ENCODE results near the gene KRT79.
A peak's percentile ranks its signal among the peaks of the same experiment; 100 is the strongest.

KRT79 gene

DNA sequence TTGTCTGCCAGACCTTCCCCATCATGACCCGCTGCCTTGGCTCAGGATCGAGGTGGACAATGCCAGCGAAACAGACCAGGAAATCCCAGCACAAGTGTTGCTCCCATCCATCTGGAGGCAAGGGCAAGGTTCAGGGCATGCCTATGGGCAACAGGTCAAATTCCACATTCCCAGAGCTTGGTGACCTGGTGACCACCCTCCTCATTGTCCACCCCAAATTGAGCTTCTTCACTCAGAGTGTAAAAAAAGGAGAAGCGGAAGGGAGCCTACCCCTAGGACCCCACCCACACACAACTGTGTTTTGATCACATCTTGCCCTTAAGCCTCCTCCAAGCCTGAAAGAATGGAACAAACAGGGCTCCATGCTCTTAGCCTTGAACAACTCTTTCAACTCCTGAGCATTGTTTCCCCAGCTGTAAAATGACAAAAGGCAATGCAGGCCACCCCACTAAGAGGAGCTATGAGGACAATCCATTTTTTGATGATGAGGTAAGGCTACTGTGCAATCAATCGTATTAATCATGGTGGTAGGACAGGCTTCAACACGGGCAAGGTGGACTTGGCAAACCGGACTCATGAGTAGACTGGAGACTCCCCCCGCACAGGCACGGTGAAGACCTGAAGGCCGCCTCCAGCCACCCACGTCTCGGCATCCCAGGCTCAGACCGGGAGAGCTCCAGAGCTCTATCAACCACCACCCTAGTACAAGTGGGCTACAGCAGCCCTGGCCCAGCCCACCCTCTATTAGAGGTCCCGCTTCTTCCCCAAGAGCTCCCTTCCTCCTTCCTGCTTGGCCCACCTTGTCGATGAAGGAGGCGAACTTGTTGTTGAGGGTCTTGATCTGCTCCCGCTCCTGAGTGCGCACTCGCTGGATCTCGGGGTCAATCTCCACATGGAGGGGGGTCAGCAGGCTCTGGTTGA is 866 bp downstream of the KRT79 start:
- no peak for DNase-seq

DNA sequence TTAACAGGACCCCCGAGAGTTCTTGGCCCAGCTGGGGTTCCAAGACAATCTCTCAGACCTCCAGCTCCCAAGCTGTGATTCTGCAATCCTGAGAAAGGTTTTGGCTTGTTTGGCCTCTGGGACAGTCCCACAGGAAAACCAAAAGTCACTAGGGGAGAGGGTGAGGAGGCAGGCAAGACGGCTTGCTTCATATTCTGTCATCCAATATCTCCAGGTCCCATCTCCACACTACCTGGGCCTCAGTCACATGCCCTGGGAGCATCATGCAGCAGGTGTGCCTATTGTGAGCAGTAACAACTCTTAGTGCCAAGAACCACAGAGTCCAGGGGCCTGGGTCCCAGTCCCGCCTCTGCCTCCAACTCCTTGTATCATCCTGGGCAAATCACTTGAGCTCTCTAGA is 1.7 kb downstream of the KRT79 start:
- no peak for DNase-seq

DNA sequence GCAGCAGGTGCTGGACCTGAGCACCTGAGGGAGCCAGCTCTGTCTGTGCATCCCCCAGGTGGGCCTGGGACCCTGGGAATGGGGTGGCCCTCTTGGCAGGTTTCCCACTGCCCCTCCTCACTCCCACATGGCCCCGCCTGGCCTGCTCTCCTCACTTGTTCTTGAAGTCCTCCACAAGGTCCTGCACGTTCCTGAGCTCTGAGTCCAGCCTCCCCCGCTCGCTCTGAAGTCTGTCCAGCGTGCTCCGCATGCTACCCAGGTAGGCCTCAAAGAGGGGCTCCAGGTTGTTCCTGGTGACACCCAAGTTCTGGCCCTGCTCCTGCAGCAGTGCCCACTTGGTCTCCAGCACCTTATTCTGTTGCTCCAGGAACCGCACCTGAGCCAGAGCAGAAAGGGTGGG is 2.9 kb downstream of the KRT79 start:
- no peak for DNase-seq

DNA sequence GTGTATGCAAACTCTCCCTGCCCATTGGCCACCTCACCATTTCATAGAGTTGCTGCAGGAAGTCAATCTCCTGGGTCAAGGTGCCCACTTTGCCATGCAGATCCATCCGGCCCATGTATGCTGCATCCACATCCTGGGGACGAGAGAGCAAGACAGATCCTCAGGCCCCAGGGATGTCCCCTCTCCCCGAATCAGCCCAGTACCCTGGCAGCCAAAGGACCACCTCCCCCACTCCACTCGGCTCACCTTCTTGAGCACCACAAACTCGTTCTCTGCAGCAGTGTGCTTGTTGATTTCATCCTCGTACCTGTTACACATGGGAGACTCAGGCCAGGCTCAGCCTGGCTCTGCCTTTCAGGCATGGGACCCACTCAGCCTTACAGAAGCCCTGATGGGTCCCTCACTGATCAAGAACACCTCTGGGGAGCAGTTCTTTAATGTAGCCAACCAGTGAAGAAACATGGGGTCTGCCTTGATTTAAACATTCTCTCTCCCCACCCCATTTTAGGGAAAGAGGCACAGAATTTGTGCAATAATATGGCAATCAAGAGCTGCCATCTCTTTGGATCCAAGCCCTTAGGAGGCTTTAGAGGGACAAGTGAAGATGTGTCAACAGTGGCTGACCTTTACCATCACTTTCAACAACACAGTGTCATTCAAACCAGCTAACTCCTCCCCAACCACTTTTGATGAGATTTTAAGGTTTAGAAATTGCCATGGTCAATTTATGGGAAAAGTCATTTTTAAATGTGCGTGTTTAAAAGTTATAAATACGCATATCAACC is 3.9 kb downstream of the KRT79 start:
- DNase-seq, result no peak

DNA sequence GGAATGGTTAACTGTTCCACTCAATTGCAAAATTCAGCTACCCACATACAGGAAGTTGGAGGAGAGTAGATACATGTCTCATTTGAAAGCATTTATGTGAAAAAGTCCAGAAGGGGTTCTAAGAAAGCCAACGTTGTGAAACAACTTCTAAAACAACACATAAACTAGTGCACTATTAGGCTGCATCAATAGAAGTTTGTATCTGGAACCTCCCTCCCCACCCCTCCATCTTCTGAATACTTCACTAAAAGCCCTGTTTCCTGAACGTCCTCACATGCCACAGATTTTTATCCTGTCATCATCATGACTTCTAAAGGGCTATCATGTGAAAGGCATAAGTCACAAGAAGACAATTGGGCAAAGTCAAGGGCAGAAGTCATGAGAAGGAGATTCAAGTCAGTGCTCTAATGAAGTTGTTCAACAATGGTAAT is 5.5 kb downstream of the KRT79 start:
- DNase-seq, result peak; percentile 11

DNA sequence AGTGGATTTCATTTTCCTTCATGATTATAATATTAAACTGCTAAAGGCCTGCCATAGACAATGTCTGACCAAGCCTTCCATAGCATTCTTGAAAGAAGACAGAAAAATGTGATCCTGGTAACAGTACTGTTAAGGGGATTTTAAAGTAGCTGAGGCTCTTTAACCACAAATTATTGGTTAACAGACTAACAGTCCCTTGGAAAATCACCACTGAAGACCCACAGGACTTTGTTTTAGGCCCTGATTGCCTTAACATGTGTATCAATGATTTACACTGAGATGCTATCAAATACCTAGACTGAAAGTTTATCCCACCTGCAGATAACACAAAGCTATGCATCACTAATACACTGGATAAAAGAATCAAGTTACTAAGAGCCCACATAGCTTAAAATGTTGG is 6.0 kb downstream of the KRT79 start:
- no peak for DNase-seq

DNA sequence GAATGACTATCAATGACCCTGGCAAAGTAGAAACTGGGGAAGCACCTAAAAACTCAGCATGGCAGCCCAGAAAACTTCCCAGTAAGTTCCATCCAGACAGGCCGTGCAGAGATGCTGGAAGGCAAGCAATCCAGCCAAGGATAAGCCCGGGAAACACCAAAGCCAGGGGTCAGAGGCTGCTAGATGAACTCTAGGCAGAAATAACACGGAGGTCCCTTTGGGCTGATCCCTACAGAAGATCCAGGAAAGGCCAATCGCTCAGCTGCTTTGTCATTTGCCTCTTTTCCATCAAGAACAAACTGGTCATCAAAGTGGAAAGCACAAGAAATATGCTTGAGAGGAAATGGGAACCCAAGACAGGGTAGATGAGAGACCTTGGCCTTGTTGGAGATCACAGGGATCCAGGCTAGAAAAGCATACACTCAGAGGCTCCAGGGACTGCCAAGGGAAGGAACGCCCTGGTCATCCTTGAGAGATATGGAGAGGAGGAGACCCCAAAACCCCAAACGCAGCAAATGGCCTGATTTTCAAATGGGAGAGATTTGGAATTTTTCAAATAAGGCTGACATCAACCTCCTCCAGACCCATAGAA is 6.5 kb downstream of the KRT79 start:
- DNase-seq, result no peak

DNA sequence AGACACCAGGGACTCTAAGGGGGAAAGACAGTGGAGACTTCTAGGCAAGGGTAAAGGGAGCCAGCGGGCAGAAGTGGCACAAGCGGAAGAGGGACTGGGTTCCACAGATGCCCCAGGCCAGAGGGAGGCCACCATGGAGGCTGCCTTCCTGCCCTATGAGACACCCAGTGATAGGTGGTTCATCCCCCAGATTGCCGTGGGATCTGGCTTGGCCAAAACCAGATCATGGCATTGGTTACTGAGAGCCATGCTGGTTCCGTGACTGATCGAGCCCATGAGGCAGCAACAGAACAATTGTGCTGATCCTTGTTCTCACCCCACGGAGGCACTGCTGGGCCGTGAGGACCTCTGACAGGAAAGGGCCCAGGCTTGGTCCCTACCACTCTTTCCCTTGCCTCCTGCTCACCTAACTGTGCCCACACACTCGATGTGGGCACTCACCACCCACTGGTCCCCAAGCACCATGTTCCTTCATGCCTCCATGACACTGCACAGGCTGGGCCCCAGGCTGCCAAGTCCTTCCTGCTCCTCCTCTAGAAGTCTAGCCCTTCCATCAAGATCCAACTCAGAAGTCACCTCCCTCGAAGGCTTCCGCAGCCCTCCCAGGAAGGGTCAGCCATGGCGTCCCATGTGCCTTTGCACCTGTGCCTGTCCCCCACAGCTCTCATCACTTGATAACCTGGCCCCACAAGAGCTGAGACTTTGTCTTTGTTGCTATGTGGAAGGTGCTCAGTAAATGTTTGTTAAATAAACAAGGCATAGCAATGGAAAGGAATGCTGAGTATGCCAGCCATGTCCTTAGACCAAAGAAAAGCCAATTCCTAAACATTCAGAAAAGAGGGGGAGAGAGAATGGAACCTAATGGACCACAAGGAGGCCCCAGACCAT is 7.3 kb downstream of the KRT79 start:
- DNase-seq, result no peak

GRCh38 chr12:52825961-52826360 is 8.2 kb downstream of the KRT79 start:
- DNase-seq, result no peak

- DNase-seq, result no peak
Measured at GRCh38 chr12:52824741-52825410, 9.2 kb downstream of the KRT79 start.

GRCh38 chr12:52823761-52824450 is 10.2 kb downstream of the KRT79 start:
- DNase-seq, result no peak

GRCh38 chr12:52822771-52823510 is 11.2 kb downstream of the KRT79 start:
- no peak for DNase-seq

DNA sequence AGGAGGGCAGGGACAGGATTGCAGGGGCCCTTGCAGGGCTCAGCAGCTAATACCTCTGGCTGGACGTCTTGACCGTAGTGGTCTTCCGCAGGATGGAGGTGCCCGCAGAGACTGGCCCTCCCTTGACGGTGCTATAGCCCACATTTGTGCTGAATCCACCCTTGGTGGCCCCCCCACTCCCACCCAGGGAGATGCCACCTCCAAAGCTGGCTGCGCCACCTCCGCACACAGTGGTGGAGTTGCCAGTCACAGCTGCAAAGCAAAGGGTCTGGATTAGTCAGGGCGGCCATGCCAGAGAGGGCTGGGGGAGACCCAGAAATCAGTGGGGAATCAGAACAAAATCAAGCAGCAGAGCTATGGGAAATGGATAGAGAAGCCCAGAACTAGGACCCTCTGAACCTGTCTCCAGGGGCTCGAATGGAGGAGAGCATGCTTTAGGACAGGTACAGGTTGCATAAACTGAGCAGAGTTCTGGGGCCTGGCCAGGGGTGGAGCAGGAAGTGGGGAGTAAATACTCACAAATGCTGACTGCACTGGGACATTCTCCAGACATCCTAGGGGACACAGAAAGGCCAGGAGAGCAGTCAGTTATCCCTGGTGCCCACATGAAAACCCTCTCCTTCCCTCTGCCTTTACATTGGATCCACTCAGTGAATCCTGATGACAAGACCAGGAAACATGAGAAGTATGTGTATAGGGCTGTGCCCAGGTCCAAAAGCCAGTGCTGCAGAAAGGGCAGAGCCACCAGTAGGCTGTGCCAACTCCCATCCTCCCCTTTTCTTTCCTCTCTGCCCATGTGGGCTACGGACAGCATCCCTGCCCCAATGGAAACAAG is 12.1 kb downstream of the KRT79 start:
- DNase-seq, result no peak

- no peak for DNase-seq
Measured at GRCh38 chr12:52821071-52821730, 12.9 kb downstream of the KRT79 start.

DNA sequence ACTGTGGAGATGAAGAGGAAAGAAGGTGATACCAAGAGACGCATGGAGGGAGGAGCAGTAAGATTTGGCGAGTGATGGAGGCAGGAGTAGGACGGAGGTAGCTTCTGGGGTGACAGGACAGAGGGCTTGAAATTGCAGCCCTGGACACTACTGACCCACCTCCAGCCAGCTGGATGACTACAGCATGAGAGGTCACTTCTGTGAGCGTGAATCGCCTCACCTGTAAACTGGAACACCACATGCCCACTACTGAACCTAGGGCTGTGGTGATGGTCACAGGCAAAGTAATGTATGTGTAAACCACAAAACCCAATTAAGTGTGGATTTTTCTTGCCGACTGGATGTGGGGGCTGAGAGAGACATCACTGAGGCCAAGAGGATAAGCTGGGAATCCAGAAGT is 13.6 kb downstream of the KRT79 start:
- DNase-seq, result no peak

- DNase-seq, result no peak
Measured at GRCh38 chr12:52819731-52820510, 14.2 kb downstream of the KRT79 start.

- DNase-seq, result no peak
Measured at GRCh38 chr12:52818887-52819420, 15.2 kb downstream of the KRT79 start.

GRCh38 chr12:52818388-52818787 is 15.7 kb downstream of the KRT79 start:
- no peak for DNase-seq

All from fibroblast of skin of right quadriceps (primary cell).